WTC11 (cell line): ENCODE results near the gene SLC23A1. TPM values are rescaled to one million over a fixed set of nuclear protein-coding genes. Genes with fewer than 3 reads are reported as not detected.

Experiments used
- ATAC-seq: fragments of 200-7000 bp; cut with Tn5 transposase; 2 replicates; pipeline ENCODE4 v1.10.0; 2021; ENCODE audit warnings: mild to moderate bottlenecking, moderate library complexity
- CTCF ChIA-PET: fragments of 300-600 bp; sonication (Branson Sonifier 250); formaldehyde crosslinking; loops from one replicate; lab custom pipeline; 2021; ENCODE audit warnings: antibody characterized with exemption; lab: Charles Lee
- POLR2A ChIA-PET: fragments of 350-600 bp; sonication (Branson Sonifier 250); formaldehyde crosslinking; loops from one replicate; lab custom pipeline; 2021; ENCODE audit warnings: antibody characterized with exemption; lab: Charles Lee
- DNase-seq: peaks from one replicate; pipeline ENCODE4 v3.0.0; 2021; ENCODE audit warnings: low spot score
- H3K27ac Mint-ChIP-seq: 2 replicates; pipeline ENCODE4 v1.8.0; 2021; ENCODE audit warnings: mixed read lengths
- H3K27me3 Mint-ChIP-seq: 2 replicates; pipeline ENCODE4 v1.8.0; 2021; ENCODE audit warnings: low read depth, mild to moderate bottlenecking, moderate library complexity, mixed read lengths
- H3K36me3 Mint-ChIP-seq: 2 replicates; pipeline ENCODE4 v1.8.0; 2021; ENCODE audit warnings: mixed read lengths
- H3K4me1 Mint-ChIP-seq: 2 replicates; pipeline ENCODE4 v1.8.0; 2022; ENCODE audit warnings: mixed read lengths
- H3K4me3 Mint-ChIP-seq: 2 replicates; pipeline ENCODE4 v1.8.0; 2021; ENCODE audit warnings: mild to moderate bottlenecking, moderate library complexity, mixed read lengths
- H3K9me3 Mint-ChIP-seq: 2 replicates; pipeline ENCODE4 v1.8.0; 2021; ENCODE audit warnings: mixed read lengths
- ATF1 ChIP-seq: sonication (generic); formaldehyde crosslinking; IDR thresholded peaks from 2 replicates; pipeline ENCODE4 v1.8.1; 2023; ENCODE audit warnings: mild to moderate bottlenecking, moderate library complexity, missing genetic modification reagents
- MXD4 ChIP-seq: fragments of 250-450 bp; sonication (Bioruptor Pico); IDR thresholded peaks from 2 replicates; pipeline ENCODE4 v1.8.0; 2021; ENCODE audit warnings: mild to moderate bottlenecking, moderate library complexity, borderline replicate concordance
- MYBL2 ChIP-seq: sonication (generic); formaldehyde crosslinking; IDR thresholded peaks from 2 replicates; pipeline ENCODE4 v1.8.1; 2023; ENCODE audit warnings: mild to moderate bottlenecking, moderate library complexity, missing genetic modification reagents
- NFATC4 ChIP-seq: fragments of 250-450 bp; sonication (Bioruptor Pico); IDR thresholded peaks from 2 replicates; pipeline ENCODE4 v1.9.0; 2021; ENCODE audit warnings: mild to moderate bottlenecking
- SMAD3 ChIP-seq: sonication (generic); formaldehyde crosslinking; IDR thresholded peaks from 2 replicates; pipeline ENCODE4 v1.8.0; 2022; ENCODE audit warnings: missing genetic modification reagents, mild to moderate bottlenecking, borderline replicate concordance
- SOX15 ChIP-seq: fragments of 250-450 bp; sonication (Bioruptor Pico); IDR thresholded peaks from 2 replicates; pipeline ENCODE4 v1.9.0; 2021; ENCODE audit warnings: mild to moderate bottlenecking
- TCF7 ChIP-seq: sonication (generic); formaldehyde crosslinking; IDR thresholded peaks from 2 replicates; pipeline ENCODE4 v1.8.0; 2022; ENCODE audit warnings: mild to moderate bottlenecking, low read depth, missing genetic modification reagents, moderate library complexity
- TEAD1 ChIP-seq: sonication (generic); formaldehyde crosslinking; IDR thresholded peaks from 2 replicates; pipeline ENCODE4 v1.8.0; 2022; ENCODE audit warnings: mild to moderate bottlenecking, missing genetic modification reagents
- TP53 ChIP-seq: sonication (generic); formaldehyde crosslinking; IDR thresholded peaks from 2 replicates; pipeline ENCODE4 v1.8.1; 2023; ENCODE audit warnings: mild to moderate bottlenecking, missing genetic modification reagents
- ZNF232 ChIP-seq: sonication (generic); formaldehyde crosslinking; IDR thresholded peaks from 2 replicates; pipeline ENCODE4 v1.8.0; 2022; ENCODE audit warnings: mild to moderate bottlenecking, missing genetic modification reagents
- ZNF317 ChIP-seq: sonication (generic); formaldehyde crosslinking; IDR thresholded peaks from 2 replicates; pipeline ENCODE4 v1.8.1; 2023; ENCODE audit warnings: low read depth, mild to moderate bottlenecking, moderate library complexity, missing genetic modification reagents, borderline replicate concordance
- total RNA-seq: library from RNA; stranded (reverse); gene quantifications from 3 replicates; pipeline ENCODE4 v1.2.3, GENCODE V29; 2021
- TF ChIP-seq, protein P1 (sequence below): sonication (generic); formaldehyde crosslinking; IDR thresholded peaks from 2 replicates; pipeline ENCODE4 v1.8.0; 2022; ENCODE audit warnings: mild to moderate bottlenecking, missing genetic modification reagents
- TF ChIP-seq, protein P2 (sequence below): sonication (generic); formaldehyde crosslinking; IDR thresholded peaks from 2 replicates; pipeline ENCODE4 v1.8.1; 2022; ENCODE audit warnings: low read depth, mild to moderate bottlenecking, moderate library complexity, missing genetic modification reagents, borderline replicate concordance
- TF ChIP-seq, protein P3 (sequence below): fragments of 250-450 bp; sonication (Bioruptor Pico); conservative IDR thresholded peaks from 2 replicates; pipeline ENCODE4 v1.9.0; 2021; ENCODE audit warnings: mild to moderate bottlenecking
- TF ChIP-seq, protein P4 (sequence below): sonication (generic); formaldehyde crosslinking; IDR thresholded peaks from 2 replicates; pipeline ENCODE4 v1.8.1; 2022; ENCODE audit warnings: mild to moderate bottlenecking, moderate library complexity, missing genetic modification reagents
- TF ChIP-seq, protein P5 (sequence below): fragments of 250-450 bp; sonication (Bioruptor Pico); IDR thresholded peaks from 2 replicates; pipeline ENCODE4 v1.9.0; 2021; ENCODE audit warnings: mild to moderate bottlenecking, borderline replicate concordance
- TF ChIP-seq, protein P6 (sequence below): sonication (generic); formaldehyde crosslinking; IDR thresholded peaks from 2 replicates; pipeline ENCODE4 v1.8.0; 2023; ENCODE audit warnings: missing genetic modification reagents, mild to moderate bottlenecking, borderline replicate concordance
- TF ChIP-seq, protein P7 (sequence below): sonication (generic); formaldehyde crosslinking; IDR thresholded peaks from 2 replicates; pipeline ENCODE4 v1.8.1; 2023; ENCODE audit warnings: mild to moderate bottlenecking, moderate library complexity, missing genetic modification reagents

SLC23A1 gene
- total RNA-seq, 1 experiment from 2014 or later, result not detected

DNA sequence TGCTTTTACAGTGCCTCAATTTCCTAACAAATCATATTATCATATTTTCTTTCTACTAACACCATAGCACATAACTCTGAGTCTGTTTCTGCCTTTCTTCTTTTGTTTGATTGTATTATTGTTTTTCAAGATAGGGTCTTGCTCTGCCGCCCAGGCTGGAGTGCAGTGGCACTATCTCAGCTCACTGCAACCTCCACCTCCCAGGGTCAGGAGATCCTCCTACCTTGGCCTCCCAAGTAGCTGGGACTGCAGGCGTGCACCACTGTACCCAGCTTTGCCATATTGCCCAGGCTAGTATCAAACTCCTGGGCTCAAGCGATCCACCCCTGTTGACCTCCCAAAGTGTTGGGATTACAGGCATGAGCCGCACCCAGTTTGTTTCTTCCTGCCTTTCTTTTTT, 22.7 kb downstream of the SLC23A1 start:
- Mint-ChIP-seq H3K9me3 (no peaks in the 10 kb centered on the region), H3K4me3 (no peak overlapping the region), H3K27me3 (no peaks in the 10 kb centered on the region), H3K27ac (no peak overlapping the region), H3K36me3 (peaks cover 34% of the 10 kb centered on the region), H3K4me1 (peaks cover 4% of the 10 kb centered on the region)
- CTCF ChIA-PET, result no interaction called here
- no peak for ATAC-seq
- TF ChIP-seq ZNF232 (CRISPR knock-in tag) (no peak), ZNF317 (CRISPR knock-in tag) (no peak), TP53 (CRISPR knock-in tag) (no peak), SMAD3 (no peak), MYBL2 (CRISPR knock-in tag) (no peak), TEAD1 (no peak), SOX15 (no peak), ATF1 (no peak), MXD4 (CRISPR knock-in tag) (no peak), TCF7 (CRISPR knock-in tag) (no peak), NFATC4 (CRISPR knock-in tag) (no peak)
- TF ChIP-seq, protein P1, sequence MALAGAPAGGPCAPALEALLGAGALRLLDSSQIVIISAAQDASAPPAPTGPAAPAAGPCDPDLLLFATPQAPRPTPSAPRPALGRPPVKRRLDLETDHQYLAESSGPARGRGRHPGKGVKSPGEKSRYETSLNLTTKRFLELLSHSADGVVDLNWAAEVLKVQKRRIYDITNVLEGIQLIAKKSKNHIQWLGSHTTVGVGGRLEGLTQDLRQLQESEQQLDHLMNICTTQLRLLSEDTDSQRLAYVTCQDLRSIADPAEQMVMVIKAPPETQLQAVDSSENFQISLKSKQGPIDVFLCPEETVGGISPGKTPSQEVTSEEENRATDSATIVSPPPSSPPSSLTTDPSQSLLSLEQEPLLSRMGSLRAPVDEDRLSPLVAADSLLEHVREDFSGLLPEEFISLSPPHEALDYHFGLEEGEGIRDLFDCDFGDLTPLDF, result no peak
- TF ChIP-seq, protein P2, sequence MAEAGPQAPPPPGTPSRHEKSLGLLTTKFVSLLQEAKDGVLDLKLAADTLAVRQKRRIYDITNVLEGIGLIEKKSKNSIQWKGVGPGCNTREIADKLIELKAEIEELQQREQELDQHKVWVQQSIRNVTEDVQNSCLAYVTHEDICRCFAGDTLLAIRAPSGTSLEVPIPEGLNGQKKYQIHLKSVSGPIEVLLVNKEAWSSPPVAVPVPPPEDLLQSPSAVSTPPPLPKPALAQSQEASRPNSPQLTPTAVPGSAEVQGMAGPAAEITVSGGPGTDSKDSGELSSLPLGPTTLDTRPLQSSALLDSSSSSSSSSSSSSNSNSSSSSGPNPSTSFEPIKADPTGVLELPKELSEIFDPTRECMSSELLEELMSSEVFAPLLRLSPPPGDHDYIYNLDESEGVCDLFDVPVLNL (CRISPR knock-in tag), result no peak
- TF ChIP-seq, protein P3, sequence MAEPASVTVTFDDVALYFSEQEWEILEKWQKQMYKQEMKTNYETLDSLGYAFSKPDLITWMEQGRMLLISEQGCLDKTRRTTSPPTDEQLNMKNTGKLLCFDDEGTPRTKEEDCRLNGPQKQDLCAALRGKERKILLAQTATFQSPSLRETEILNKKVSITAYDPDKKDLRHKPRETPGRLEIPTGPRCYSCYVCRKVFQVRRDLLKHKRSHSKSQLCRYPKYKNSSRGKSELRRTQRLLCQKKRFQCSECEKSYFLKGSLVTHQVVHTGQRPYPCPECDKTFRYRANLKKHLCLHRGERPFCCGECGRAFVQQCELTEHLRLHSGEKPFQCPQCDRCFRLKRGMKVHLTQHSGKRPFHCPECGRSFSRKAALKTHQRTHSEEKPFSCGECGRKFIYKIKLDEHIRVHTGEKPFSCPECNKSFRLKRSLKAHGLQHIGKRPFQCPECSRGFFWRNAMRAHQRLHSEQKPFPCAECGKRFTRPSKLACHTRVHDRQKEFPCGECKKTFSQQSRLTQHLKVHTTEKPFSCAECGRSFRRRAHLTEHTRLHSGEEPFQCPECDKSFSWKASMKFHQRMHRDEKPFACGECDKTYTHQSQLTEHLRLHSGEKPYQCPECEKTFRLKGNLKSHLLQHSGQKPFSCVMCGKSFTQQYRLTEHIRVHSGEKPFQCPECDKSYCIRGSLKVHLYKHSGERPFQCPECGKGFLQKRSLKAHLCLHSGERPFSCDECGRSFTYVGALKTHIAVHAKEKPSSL (CRISPR knock-in tag), result no peak
- TF ChIP-seq, protein P4, sequence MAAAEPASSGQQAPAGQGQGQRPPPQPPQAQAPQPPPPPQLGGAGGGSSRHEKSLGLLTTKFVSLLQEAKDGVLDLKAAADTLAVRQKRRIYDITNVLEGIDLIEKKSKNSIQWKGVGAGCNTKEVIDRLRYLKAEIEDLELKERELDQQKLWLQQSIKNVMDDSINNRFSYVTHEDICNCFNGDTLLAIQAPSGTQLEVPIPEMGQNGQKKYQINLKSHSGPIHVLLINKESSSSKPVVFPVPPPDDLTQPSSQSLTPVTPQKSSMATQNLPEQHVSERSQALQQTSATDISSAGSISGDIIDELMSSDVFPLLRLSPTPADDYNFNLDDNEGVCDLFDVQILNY (CRISPR knock-in tag), result no peak
- TF ChIP-seq, protein P5, sequence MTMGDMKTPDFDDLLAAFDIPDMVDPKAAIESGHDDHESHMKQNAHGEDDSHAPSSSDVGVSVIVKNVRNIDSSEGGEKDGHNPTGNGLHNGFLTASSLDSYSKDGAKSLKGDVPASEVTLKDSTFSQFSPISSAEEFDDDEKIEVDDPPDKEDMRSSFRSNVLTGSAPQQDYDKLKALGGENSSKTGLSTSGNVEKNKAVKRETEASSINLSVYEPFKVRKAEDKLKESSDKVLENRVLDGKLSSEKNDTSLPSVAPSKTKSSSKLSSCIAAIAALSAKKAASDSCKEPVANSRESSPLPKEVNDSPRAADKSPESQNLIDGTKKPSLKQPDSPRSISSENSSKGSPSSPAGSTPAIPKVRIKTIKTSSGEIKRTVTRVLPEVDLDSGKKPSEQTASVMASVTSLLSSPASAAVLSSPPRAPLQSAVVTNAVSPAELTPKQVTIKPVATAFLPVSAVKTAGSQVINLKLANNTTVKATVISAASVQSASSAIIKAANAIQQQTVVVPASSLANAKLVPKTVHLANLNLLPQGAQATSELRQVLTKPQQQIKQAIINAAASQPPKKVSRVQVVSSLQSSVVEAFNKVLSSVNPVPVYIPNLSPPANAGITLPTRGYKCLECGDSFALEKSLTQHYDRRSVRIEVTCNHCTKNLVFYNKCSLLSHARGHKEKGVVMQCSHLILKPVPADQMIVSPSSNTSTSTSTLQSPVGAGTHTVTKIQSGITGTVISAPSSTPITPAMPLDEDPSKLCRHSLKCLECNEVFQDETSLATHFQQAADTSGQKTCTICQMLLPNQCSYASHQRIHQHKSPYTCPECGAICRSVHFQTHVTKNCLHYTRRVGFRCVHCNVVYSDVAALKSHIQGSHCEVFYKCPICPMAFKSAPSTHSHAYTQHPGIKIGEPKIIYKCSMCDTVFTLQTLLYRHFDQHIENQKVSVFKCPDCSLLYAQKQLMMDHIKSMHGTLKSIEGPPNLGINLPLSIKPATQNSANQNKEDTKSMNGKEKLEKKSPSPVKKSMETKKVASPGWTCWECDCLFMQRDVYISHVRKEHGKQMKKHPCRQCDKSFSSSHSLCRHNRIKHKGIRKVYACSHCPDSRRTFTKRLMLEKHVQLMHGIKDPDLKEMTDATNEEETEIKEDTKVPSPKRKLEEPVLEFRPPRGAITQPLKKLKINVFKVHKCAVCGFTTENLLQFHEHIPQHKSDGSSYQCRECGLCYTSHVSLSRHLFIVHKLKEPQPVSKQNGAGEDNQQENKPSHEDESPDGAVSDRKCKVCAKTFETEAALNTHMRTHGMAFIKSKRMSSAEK (CRISPR knock-in tag), result no peak
- TF ChIP-seq, protein P6, sequence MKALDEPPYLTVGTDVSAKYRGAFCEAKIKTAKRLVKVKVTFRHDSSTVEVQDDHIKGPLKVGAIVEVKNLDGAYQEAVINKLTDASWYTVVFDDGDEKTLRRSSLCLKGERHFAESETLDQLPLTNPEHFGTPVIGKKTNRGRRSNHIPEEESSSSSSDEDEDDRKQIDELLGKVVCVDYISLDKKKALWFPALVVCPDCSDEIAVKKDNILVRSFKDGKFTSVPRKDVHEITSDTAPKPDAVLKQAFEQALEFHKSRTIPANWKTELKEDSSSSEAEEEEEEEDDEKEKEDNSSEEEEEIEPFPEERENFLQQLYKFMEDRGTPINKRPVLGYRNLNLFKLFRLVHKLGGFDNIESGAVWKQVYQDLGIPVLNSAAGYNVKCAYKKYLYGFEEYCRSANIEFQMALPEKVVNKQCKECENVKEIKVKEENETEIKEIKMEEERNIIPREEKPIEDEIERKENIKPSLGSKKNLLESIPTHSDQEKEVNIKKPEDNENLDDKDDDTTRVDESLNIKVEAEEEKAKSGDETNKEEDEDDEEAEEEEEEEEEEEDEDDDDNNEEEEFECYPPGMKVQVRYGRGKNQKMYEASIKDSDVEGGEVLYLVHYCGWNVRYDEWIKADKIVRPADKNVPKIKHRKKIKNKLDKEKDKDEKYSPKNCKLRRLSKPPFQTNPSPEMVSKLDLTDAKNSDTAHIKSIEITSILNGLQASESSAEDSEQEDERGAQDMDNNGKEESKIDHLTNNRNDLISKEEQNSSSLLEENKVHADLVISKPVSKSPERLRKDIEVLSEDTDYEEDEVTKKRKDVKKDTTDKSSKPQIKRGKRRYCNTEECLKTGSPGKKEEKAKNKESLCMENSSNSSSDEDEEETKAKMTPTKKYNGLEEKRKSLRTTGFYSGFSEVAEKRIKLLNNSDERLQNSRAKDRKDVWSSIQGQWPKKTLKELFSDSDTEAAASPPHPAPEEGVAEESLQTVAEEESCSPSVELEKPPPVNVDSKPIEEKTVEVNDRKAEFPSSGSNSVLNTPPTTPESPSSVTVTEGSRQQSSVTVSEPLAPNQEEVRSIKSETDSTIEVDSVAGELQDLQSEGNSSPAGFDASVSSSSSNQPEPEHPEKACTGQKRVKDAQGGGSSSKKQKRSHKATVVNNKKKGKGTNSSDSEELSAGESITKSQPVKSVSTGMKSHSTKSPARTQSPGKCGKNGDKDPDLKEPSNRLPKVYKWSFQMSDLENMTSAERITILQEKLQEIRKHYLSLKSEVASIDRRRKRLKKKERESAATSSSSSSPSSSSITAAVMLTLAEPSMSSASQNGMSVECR, result no peak
- TF ChIP-seq, protein P7, sequence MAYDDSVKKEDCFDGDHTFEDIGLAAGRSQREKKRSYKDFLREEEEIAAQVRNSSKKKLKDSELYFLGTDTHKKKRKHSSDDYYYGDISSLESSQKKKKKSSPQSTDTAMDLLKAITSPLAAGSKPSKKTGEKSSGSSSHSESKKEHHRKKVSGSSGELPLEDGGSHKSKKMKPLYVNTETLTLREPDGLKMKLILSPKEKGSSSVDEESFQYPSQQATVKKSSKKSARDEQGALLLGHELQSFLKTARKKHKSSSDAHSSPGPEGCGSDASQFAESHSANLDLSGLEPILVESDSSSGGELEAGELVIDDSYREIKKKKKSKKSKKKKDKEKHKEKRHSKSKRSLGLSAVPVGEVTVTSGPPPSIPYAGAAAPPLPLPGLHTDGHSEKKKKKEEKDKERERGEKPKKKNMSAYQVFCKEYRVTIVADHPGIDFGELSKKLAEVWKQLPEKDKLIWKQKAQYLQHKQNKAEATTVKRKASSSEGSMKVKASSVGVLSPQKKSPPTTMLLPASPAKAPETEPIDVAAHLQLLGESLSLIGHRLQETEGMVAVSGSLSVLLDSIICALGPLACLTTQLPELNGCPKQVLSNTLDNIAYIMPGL (CRISPR knock-in tag), result no peak
- no peak for DNase-seq
- POLR2A ChIA-PET, result interaction anchor here (0.7 kb wide), 1 partner anchor 512 kb away, joined by 3 read pairs; no protein-coding TSS in a partner anchor
